Amniotic stem cell (primary cell): Measurements from ENCODE around the gene CD33.

Experiments used
- DNase-seq: peaks from one replicate; lab custom pipeline; 2025; lab: John Stamatoyannopoulos, UW

Gene CD33

GRCh38 chr19:51258165-51259160 is 33.6 kb downstream of the CD33 start:
- DNase-seq, result no peak

GRCh38 chr19:51259348-51260245 is 34.7 kb downstream of the CD33 start:
- no peak for DNase-seq

DNA sequence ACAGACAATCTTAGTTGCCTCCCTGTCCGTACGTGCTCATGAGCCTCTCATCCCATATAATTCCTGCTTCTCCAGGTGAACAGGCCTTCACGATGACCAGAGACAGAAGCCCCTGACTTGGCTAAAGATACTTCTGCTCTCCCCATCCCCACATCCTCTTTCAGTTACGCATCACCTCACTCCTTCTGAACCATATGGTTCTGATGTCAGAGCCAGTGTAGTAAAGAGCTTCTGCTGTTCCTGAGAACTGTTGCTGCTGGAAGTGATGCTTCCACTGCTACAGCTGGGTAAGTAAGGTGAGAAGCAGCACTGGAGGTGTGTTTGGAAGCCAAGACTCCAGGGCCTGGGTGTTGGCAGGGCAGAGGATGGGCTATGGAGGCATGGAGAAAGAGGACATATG is 38.9 kb downstream of the CD33 start:
- no peak for DNase-seq

DNA sequence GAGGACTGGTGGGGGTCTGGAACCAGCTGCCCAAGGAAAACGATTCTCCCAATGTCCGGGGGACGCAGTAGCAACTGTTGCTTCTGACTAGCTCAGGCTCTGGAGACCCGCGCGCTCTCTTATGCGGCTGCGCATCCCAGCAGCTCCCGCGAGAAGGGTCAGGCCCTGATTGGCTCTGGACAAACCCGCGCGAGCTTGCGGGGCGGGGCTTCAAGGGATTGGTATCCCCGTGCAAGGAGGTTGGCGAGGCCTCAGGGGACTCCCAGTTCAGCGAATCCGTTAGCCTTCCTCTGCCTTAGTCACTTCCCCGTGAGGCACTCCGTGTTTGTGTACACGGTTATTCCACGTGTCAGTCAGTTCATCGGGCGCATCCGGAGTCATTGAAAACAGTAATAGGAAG is 46.2 kb downstream of the CD33 start:
- DNase-seq, result no peak

- no peak for DNase-seq
Observed at GRCh38 chr19:51272183-51272810, 47.4 kb downstream of the CD33 start.

GRCh38 chr19:51274049-51274770 is 49.3 kb downstream of the CD33 start:
- no peak for DNase-seq

- DNase-seq, result no peak
Observed at GRCh38 chr19:51277112-51277511, 52.2 kb downstream of the CD33 start.

DNA sequence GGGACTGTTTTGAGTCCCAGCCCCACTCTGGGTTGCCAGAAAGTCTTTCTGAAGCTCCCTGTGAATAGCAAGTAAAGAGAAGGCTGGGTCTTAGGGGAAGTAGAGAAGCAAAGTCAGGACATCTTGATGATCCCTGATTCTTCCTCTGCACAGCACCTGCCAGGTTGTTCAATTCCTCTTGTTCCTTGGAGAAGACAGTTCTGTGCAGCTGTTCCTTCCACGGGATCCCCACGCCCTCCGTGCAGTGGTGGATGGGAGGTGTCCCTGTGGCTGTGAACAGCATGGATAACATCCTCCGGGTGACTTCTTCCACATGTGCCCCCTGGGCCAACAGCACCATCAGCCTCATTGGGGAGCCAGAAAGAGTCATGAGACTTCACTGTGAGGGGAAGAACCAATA is 57.5 kb downstream of the CD33 start:
- no peak for DNase-seq

- DNase-seq, result no peak
Observed at GRCh38 chr19:51285682-51286081, 60.8 kb downstream of the CD33 start.
